MM.1S (cell line): ENCODE results near the gene WEE1.

Source experiments
- DNase-seq: peaks from one replicate; pipeline ENCODE4 v3.0.0-alpha.2; 2015
- H2AFZ ChIP-seq: fragments of 300-600 bp; sonication (generic); 2 replicates; pipeline ENCODE4 v1.6.0; 2016; ENCODE audit warnings: antibody characterized with exemption, low read length
- H3F3A ChIP-seq: fragments of 300-600 bp; sonication (generic); 2 replicates; pipeline ENCODE4 v1.6.1; 2016; ENCODE audit warnings: mild to moderate bottlenecking, antibody characterized with exemption, low read length, moderate library complexity, mixed read lengths; ENCODE audit not compliant: insufficient read depth
- H3K27ac ChIP-seq: fragments of 300-600 bp; sonication (generic); 2 replicates; pipeline ENCODE4 v1.5.1; 2016; ENCODE audit warnings: mild to moderate bottlenecking, low read length
- H3K27me3 ChIP-seq: fragments of 300-600 bp; sonication (generic); replicated peaks from 2 replicates; pipeline ENCODE4 v1.6.0; 2016; ENCODE audit warnings: low read length; ENCODE audit not compliant: insufficient read depth
- H3K36me3 ChIP-seq: fragments of 300-600 bp; sonication (generic); replicated peaks from 2 replicates; pipeline ENCODE4 v1.6.1; 2016; ENCODE audit warnings: mild to moderate bottlenecking, low read length, mixed read lengths; ENCODE audit not compliant: insufficient read depth
- H3K4me1 ChIP-seq: fragments of 300-600 bp; sonication (generic); 2 replicates; pipeline ENCODE4 v1.6.1; 2016; ENCODE audit warnings: low read length, mixed read lengths
- H3K4me2 ChIP-seq: fragments of 300-600 bp; sonication (generic); 2 replicates; pipeline ENCODE4 v1.6.0; 2016; ENCODE audit warnings: low read depth, low read length
- H3K4me3 ChIP-seq: fragments of 300-600 bp; sonication (generic); 2 replicates; pipeline ENCODE4 v1.5.1; 2016; ENCODE audit warnings: low read length, mixed read lengths
- H3K79me2 ChIP-seq: fragments of 300-600 bp; sonication (generic); 2 replicates; pipeline ENCODE4 v1.6.1; 2016; ENCODE audit warnings: mixed run types, low read length, mixed read lengths
- H3K9ac ChIP-seq: fragments of 300-600 bp; sonication (generic); 2 replicates; pipeline ENCODE4 v1.6.1; 2016; ENCODE audit warnings: low read length, mixed read lengths
- H3K9me2 ChIP-seq: fragments of 300-600 bp; sonication (generic); replicated peaks from 2 replicates; pipeline ENCODE4 v1.6.1; 2016; ENCODE audit warnings: mild to moderate bottlenecking, low read length, mixed read lengths; ENCODE audit not compliant: insufficient read depth
- H3K9me3 ChIP-seq: fragments of 300-600 bp; sonication (generic); replicated peaks from 2 replicates; pipeline ENCODE4 v1.6.1; 2016; ENCODE audit warnings: mild to moderate bottlenecking, low read length, mixed read lengths; ENCODE audit not compliant: insufficient read depth
- H4K20me1 ChIP-seq: fragments of 300-600 bp; sonication (generic); 2 replicates; pipeline ENCODE4 v1.6.1; 2016; ENCODE audit warnings: mild to moderate bottlenecking, low read length, moderate library complexity, mixed read lengths; ENCODE audit not compliant: insufficient read depth
- EZH2 ChIP-seq: fragments of 300-600 bp; sonication (generic); optimal IDR thresholded peaks from 2 replicates; pipeline ENCODE3; 2017; ENCODE audit warnings: low read depth, mild to moderate bottlenecking, antibody characterized with exemption, low read length, mixed read lengths
- EZH2phosphoT487 ChIP-seq: fragments of 300-600 bp; sonication (generic); IDR thresholded peaks from 2 replicates; pipeline ENCODE4 v1.6.1; 2018; ENCODE audit warnings: antibody characterized with exemption, low read length
- TF ChIP-seq, protein P1 (sequence below): fragments of 300-600 bp; sonication (generic); IDR thresholded peaks from 2 replicates; pipeline ENCODE4 v1.5.1; 2016; ENCODE audit warnings: antibody characterized with exemption, low read length, mixed read lengths

Gene WEE1

DNA sequence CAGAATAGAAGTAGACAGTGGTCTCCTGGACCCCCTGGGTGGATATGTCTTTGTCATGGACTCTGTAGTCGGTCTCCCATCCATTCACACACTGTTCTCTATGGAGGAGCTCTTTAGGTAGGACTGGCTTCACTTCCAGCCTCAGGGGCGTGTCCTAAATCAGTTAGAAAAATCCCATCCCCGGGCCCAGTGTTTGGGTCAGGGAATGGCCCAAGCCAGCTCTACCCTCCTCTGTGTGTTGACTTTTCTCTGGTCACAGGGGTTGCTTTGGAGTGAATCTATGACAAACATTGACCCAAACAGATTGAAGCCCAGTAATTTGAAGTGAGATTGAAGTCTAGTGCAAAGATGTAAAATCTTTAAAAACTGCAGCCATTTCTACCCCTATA, 34.0 kb downstream of the WEE1 start:
- Histone ChIP-seq H2AFZ (no peak overlapping the region), H3K4me3 (no peak overlapping the region), H3K4me2 (no peak overlapping the region), H4K20me1 (0 out of 2 replicates have a peak, but pooled peaks cover under 1% of the 10 kb centered on the region), H3K36me3 (no peaks in the 10 kb centered on the region), H3K27me3 (peaks cover 19% of the 10 kb centered on the region), H3K4me1 (peaks cover 1% of the 10 kb centered on the region; the same call in 1 of the 2 replicates), H3K79me2 (no peaks in the 10 kb centered on the region), H3K9me2 (no peaks in the 10 kb centered on the region), H3K9me3 (no peaks in the 10 kb centered on the region), H3K27ac (no peak overlapping the region), H3K9ac (no peak overlapping the region), H3F3A (0 out of 2 replicates have a peak, but pooled peaks cover under 1% of the 10 kb centered on the region)
- DNase-seq = no peak
- TF ChIP-seq, protein P1, sequence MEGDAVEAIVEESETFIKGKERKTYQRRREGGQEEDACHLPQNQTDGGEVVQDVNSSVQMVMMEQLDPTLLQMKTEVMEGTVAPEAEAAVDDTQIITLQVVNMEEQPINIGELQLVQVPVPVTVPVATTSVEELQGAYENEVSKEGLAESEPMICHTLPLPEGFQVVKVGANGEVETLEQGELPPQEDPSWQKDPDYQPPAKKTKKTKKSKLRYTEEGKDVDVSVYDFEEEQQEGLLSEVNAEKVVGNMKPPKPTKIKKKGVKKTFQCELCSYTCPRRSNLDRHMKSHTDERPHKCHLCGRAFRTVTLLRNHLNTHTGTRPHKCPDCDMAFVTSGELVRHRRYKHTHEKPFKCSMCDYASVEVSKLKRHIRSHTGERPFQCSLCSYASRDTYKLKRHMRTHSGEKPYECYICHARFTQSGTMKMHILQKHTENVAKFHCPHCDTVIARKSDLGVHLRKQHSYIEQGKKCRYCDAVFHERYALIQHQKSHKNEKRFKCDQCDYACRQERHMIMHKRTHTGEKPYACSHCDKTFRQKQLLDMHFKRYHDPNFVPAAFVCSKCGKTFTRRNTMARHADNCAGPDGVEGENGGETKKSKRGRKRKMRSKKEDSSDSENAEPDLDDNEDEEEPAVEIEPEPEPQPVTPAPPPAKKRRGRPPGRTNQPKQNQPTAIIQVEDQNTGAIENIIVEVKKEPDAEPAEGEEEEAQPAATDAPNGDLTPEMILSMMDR = no peak
- TF ChIP-seq EZH2phosphoT487 (no peak), EZH2 (no peak)

DNA sequence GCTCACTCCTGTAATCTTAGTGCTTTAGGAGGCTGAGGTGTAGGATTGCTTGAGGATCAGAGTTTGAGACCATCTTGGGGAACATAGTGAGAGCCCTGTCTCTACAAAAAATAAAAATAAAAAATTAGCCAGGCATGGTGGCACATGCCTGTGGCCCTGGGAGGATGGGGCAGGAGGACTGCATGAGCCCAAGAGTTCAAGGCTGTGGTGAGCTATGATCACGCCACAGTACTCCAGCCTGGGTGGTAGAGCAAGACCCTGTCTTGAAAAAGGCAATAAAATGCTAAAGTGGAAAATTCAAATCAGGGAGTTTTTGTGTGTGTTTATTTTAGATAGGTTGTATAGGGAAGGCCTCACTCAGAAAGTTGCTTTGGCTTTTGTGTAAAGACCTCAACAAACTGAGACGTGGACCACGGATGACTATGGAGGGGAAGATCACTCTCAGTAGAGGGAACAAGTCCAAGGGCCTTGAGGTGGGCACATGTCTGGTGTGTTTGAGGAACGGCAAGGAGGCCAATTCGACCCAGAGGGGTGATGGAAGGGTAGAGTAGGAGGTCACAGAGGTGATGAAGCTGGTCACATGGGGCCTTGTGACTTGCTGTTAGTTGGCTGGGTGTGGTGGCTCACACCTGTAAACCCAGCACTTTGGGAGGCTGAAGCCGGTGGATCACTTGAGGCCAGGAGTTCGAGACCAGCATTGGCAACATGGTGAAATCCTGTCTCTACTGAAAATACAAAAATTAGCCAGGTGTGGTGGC, 35.7 kb downstream of the WEE1 start:
- H3K9me3 ChIP-seq = no peaks in the 10 kb centered on the region
- H3K36me3 ChIP-seq = no peaks in the 10 kb centered on the region
- H3K4me1 ChIP-seq = no peaks in the 10 kb centered on the region
- H3K79me2 ChIP-seq = no peaks in the 10 kb centered on the region
- no peak overlapping the region for H3K9ac ChIP-seq
- TF ChIP-seq EZH2phosphoT487 = no peak
- no peaks in the 10 kb centered on the region for H3K9me2 ChIP-seq
- no peaks in the 10 kb centered on the region for H4K20me1 ChIP-seq
- no peak overlapping the region for H3K4me3 ChIP-seq
- H3F3A ChIP-seq = peaks cover 8% of the 10 kb centered on the region; the same call in 1 of the 2 replicates
- H3K27me3 ChIP-seq = 0 out of 2 replicates have a peak, but pooled peaks cover 4% of the 10 kb centered on the region
- H3K4me2 ChIP-seq = no peak overlapping the region
- no peak for DNase-seq
- no peak overlapping the region for H3K27ac ChIP-seq
- H2AFZ ChIP-seq = no peak overlapping the region

DNA sequence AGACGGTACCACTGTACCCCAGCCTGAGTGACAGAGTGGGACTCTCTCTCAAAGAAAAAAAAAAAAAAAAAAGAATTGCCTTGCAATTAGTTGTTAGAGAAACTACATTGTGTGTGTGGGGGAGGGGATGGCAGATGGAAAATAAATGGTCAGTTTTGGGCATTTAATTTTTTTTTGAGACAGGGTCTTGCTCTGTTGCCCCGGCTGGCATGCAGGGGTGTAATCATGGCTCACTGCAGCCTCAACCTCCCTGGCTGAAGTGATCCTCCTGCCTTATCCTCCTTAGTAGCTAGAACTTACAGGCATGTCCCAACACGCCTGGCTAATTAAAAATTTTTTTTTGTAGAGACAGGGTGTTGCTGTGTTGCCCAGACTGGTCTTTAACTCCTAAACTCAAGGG, 36.4 kb downstream of the WEE1 start:
- Histone ChIP-seq H3K4me2 (no peak overlapping the region), H3K9me3 (no peaks in the 10 kb centered on the region), H3K27ac (no peak overlapping the region), H3F3A (peaks cover 14% of the 10 kb centered on the region), H2AFZ (no peak overlapping the region), H3K4me3 (no peak overlapping the region), H3K9me2 (no peaks in the 10 kb centered on the region), H3K36me3 (no peaks in the 10 kb centered on the region), H3K79me2 (no peaks in the 10 kb centered on the region), H3K9ac (no peak overlapping the region), H3K27me3 (0 out of 2 replicates have a peak, but pooled peaks cover 4% of the 10 kb centered on the region), H4K20me1 (no peaks in the 10 kb centered on the region), H3K4me1 (0 out of 2 replicates have a peak, but pooled peaks cover 4% of the 10 kb centered on the region)
- TF ChIP-seq, protein P1 = no peak
- no peak for DNase-seq
